Mesendoderm (in vitro differentiated cells): ENCODE measurements around the gene CARMIL3.
"Not testable (repeated sequence)": the region's sequence is repeated elsewhere in the genome, so short reads cannot be mapped to it uniquely, and the experiment has no call there.

Source experiments
- DNase-seq: peaks from one replicate; pipeline ENCODE4 v3.0.0; 2013
- H2AK5ac ChIP-seq: 2 replicates; pipeline ENCODE4 v1.6.1; 2013; ENCODE audit warnings: low read length, inconsistent platforms
- H2BK120ac ChIP-seq: 2 replicates; pipeline ENCODE4 v1.6.1; 2013; ENCODE audit warnings: low read depth, mild to moderate bottlenecking, low read length, moderate library complexity, mixed read lengths
- H2BK15ac ChIP-seq: replicated peaks from 2 replicates; pipeline ENCODE4 v1.6.1; 2013; ENCODE audit warnings: low read depth, mild to moderate bottlenecking, moderate library complexity
- H2BK5ac ChIP-seq: 2 replicates; pipeline ENCODE4 v1.6.1; 2013; ENCODE audit warnings: low read length, inconsistent platforms
- H3K18ac ChIP-seq: 2 replicates; pipeline ENCODE4 v1.6.1; 2013; ENCODE audit warnings: mild to moderate bottlenecking, low read length, mixed read lengths
- H3K23ac ChIP-seq: one replicate; pipeline ENCODE4 v1.6.1; 2013; ENCODE audit warnings: low read length
- H3K27ac ChIP-seq: 2 replicates; pipeline ENCODE4 v1.5.1; 2013; ENCODE audit warnings: low read depth, mild to moderate bottlenecking, inconsistent platforms, low read length, moderate library complexity
- H3K27me3 ChIP-seq: 2 replicates; pipeline ENCODE4 v1.6.1; 2013; ENCODE audit warnings: low read length, control low read depth, mild to moderate bottlenecking, inconsistent platforms; ENCODE audit not compliant: insufficient read depth, poor library complexity
- H3K36me3 ChIP-seq: 2 replicates; pipeline ENCODE4 v1.6.1; 2013; ENCODE audit warnings: low read length, inconsistent platforms; ENCODE audit not compliant: control insufficient read depth, insufficient read depth
- H3K4ac ChIP-seq: one replicate; pipeline ENCODE4 v1.6.1; 2013; ENCODE audit warnings: low read depth, mild to moderate bottlenecking, low read length, moderate library complexity
- H3K4me1 ChIP-seq: 2 replicates; pipeline ENCODE4 v1.6.1; 2013; ENCODE audit warnings: low read depth, low read length, inconsistent platforms; ENCODE audit not compliant: control insufficient read depth
- H3K4me2 ChIP-seq: 2 replicates; pipeline ENCODE4 v1.6.1; 2013; ENCODE audit warnings: low read length
- H3K4me3 ChIP-seq: 2 replicates; pipeline ENCODE4 v1.5.1; 2013; ENCODE audit warnings: mild to moderate bottlenecking, low read length
- H3K56ac ChIP-seq: one replicate; pipeline ENCODE4 v1.6.1; 2013; ENCODE audit warnings: low read length
- H3K79me1 ChIP-seq: 2 replicates; pipeline ENCODE4 v1.6.1; 2013; ENCODE audit warnings: low read length, inconsistent platforms
- H3K79me2 ChIP-seq: 2 replicates; pipeline ENCODE4 v1.6.1; 2013; ENCODE audit warnings: mild to moderate bottlenecking, low read length; ENCODE audit not compliant: control insufficient read depth, insufficient read depth
- H3K9ac ChIP-seq: 2 replicates; pipeline ENCODE4 v1.6.1; 2013; ENCODE audit warnings: low read length, inconsistent platforms
- H4K5ac ChIP-seq: one replicate; pipeline ENCODE4 v1.6.1; 2013; ENCODE audit warnings: low read length
- H4K8ac ChIP-seq: one replicate; pipeline ENCODE4 v1.6.1; 2013; ENCODE audit warnings: low read depth, mild to moderate bottlenecking, control low read depth, low read length, moderate library complexity
- WGBS: extraction: QIAGEN DNeasy Blood & Tissue Kit; methylation state at CpG from one replicate; pipeline ENCODE4 v1.1.7; 2013; ENCODE audit warnings: low lambda C conversion rate, missing lambda C conversion rate; ENCODE audit not compliant: insufficient coverage; ENCODE audit errors: extremely low coverage; 5-methylcytosine and 5-hydroxymethylcytosine counted together

CARMIL3 gene

DNA sequence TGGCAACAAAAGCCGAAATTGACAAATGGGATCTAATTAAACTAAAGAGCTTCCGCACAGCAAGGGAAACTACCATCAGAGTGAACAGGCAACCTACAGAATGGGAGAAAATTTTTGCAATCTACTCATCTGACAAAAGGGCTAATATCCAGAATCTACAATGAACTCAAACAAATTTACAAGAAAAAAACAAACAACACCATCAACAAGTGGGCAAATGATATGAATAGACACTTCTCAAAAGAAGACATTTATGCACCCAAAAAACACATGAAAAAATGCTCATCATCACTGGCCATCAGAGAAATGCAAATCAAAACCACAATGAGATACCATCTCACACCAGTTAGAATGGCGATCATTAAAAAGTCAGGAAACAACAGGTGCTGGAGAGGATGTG lies 22.1 kb upstream of the CARMIL3 start:
- not testable (repeated sequence) for H3K36me3 ChIP-seq, H3K9ac ChIP-seq, H2BK15ac ChIP-seq, H3K27me3 ChIP-seq, H3K79me1 ChIP-seq, H3K4me3 ChIP-seq, H3K56ac ChIP-seq, H2AK5ac ChIP-seq, H3K27ac ChIP-seq, H3K4me1 ChIP-seq, H3K4ac ChIP-seq, H4K8ac ChIP-seq, H3K23ac ChIP-seq, H3K18ac ChIP-seq, H3K4me2 ChIP-seq, H2BK120ac ChIP-seq, H4K5ac ChIP-seq, H2BK5ac ChIP-seq, DNase-seq, H3K79me2 ChIP-seq
- WGBS = no CpG with 5 or more reads among the region's 3 CpGs

DNA sequence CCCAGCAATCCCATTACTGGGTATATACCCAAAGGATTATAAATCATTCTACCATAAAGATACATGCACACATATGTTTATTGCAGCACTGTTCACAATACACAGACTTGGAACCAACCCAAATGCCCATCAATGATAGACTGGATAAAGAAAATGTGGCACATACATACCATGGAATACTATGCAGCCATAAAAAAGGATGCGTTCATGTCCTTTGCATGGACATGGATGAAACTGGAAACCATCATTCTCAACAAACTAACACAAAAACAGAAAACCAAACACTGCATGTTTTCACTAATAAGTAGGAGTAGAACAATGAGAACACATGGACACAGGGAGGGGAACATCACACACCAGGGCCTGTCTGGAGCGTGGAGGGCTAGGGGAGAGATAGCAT lies 20.5 kb upstream of the CARMIL3 start:
- H3K79me1 ChIP-seq, H3K4me2 ChIP-seq, DNase-seq, H3K4me1 ChIP-seq, H4K8ac ChIP-seq, H3K79me2 ChIP-seq, H3K56ac ChIP-seq, H3K9ac ChIP-seq, H2BK5ac ChIP-seq, H2BK120ac ChIP-seq, H3K18ac ChIP-seq, H2AK5ac ChIP-seq, H4K5ac ChIP-seq, H3K4ac ChIP-seq, H2BK15ac ChIP-seq, H3K27me3 ChIP-seq, H3K4me3 ChIP-seq, H3K23ac ChIP-seq, H3K36me3 ChIP-seq, H3K27ac ChIP-seq: not testable (repeated sequence)
- no CpG with 5 or more reads among the region's 2 CpGs for WGBS

DNA sequence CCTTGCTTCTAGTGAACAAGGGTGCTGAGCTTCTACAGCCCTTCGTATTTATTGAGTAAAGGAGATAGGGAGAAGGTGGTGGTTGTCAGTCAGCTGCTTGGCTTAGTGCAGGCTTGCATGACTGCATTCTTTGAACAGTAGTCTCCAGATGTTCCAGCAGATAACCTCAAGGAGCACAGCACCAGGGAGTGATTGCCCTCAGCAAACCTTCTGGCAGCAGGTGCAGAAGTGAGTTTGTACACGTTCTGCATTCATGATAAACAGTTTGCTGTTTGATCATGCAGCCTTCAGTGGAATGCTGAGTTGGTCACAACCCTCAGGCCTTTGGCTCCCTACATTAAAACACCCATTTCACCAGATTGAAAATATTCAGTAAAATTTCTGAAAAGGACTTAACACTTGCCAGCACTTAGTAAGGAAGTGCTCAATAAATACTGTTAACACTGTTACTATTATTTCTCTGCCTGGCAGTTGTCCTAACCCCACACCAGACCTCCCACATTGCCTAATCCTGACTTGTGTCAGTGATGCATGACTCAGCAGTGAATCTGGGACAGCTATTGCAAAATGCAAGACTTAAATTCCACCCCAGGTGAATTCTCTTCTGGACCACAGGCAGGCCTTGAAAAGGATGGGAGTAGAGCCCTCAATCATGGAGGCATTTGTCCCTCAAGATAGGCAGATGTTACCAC lies 18.9 kb upstream of the CARMIL3 start:
- Histone ChIP-seq H3K27ac (no peak overlapping the region), H2BK15ac (no peak overlapping the region), H3K23ac (no peak overlapping the region), H2BK120ac (no peak overlapping the region), H3K18ac (no peak overlapping the region), H3K36me3 (no peaks in the 10 kb centered on the region), H3K27me3 (no peaks in the 10 kb centered on the region), H4K5ac (no peak overlapping the region), H2BK5ac (no peak overlapping the region), H3K4me2 (no peak overlapping the region), H3K9ac (no peak overlapping the region), H3K79me1 (no peaks in the 10 kb centered on the region), H3K79me2 (no peaks in the 10 kb centered on the region), H4K8ac (no peak overlapping the region), H3K56ac (no peak overlapping the region), H3K4me1 (no peaks in the 10 kb centered on the region), H2AK5ac (no peak overlapping the region), H3K4ac (no peak overlapping the region), H3K4me3 (no peak overlapping the region)
- no peak for DNase-seq
- no CpG with 5 or more reads among the region's 2 CpGs for WGBS

DNA sequence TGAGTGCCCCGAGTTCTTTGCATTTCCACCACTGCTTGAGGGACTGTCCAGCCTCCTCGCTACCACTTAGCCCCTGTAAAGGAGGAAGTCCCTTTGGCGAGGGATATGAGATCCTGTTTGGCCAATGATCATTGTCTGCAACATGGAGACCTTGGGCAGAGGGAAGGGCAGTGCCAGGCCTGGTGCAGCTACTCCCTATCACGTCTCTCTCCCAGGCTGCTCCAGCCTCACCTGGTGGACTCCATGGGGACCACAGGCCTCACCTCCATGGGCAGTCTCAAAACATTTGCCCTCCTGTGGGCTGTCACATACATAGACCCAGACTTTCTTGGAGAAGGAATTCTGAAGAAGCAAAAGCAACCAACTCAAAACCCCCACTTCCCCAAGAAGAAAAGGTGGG lies 16.0 kb upstream of the CARMIL3 start:
- not testable (repeated sequence) for H3K36me3 ChIP-seq, H3K23ac ChIP-seq, H2AK5ac ChIP-seq, H4K5ac ChIP-seq, H3K79me2 ChIP-seq, H3K4me3 ChIP-seq, DNase-seq, H3K4me2 ChIP-seq, H3K27ac ChIP-seq, H3K4me1 ChIP-seq, H4K8ac ChIP-seq, H2BK120ac ChIP-seq, H3K4ac ChIP-seq, H3K27me3 ChIP-seq, H3K79me1 ChIP-seq, H2BK15ac ChIP-seq, H3K18ac ChIP-seq, H2BK5ac ChIP-seq
- Histone ChIP-seq H3K9ac (peak overlapping the region; percentile 47), H3K56ac (peak overlapping the region; percentile 86)
- no CpG with 5 or more reads among the region's 4 CpGs for WGBS

DNA sequence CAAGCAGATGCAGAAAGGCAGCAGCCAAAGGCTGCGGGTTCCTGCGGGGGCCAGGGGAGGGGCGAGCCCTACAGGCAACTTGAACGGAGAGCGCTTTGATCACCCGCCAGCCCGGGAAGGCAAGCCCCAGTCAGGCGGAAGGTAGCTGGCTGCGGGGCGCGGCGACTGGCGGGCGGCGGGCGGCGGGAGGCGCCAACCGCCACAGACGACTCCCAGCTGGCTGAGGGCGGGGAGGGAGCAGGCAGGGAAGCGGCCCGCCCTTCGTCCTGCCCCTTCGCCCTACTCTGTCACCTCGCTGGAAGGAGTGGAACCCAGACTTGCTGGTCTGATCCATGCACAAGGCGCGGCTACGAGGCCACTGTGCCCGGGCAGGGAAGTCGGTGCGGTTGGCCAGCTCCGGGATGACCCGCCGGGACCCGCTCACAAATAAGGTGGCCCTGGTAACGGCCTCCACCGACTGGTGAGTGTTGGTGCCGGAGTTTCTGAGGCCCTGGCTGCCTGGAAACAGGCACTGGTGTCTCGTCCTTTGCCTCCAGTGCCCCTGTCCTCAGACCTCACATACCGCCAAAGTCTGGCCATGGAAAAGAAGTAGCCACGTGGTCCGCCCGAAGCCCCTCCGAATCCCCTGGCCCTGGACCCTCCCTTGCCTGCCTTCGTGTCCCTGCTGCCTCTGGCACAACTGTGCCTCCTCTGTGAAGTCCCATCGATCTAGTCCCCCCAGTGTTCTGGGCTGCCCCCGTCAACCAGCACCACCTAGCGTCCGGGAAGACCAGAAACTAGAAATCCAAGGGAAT lies 15.4 kb upstream of the CARMIL3 start:
- no peak overlapping the region for H3K18ac ChIP-seq
- H4K5ac ChIP-seq = no peak overlapping the region
- H3K79me1 ChIP-seq = no peaks in the 10 kb centered on the region
- H2BK120ac ChIP-seq = no peak overlapping the region
- H3K36me3 ChIP-seq = no peaks in the 10 kb centered on the region
- H3K4me3 ChIP-seq = peak overlapping the region; percentile 6
- H2BK15ac ChIP-seq = no peak overlapping the region
- H3K4ac ChIP-seq = no peak overlapping the region
- H3K27me3 ChIP-seq = no peaks in the 10 kb centered on the region
- H3K9ac ChIP-seq = peak overlapping the region; percentile 76
- no peak overlapping the region for H3K27ac ChIP-seq
- DNase-seq = peak; percentile 89
- no peak overlapping the region for H2AK5ac ChIP-seq
- H3K79me2 ChIP-seq = no peaks in the 10 kb centered on the region
- no peak overlapping the region for H3K23ac ChIP-seq
- H2BK5ac ChIP-seq = no peak overlapping the region
- H4K8ac ChIP-seq = no peak overlapping the region
- WGBS = no CpG with 5 or more reads among the region's 50 CpGs
- peak overlapping the region; percentile 86 for H3K56ac ChIP-seq
- H3K4me2 ChIP-seq = peak overlapping the region; percentile 43
- H3K4me1 ChIP-seq = no peaks in the 10 kb centered on the region
